GM12878 (cell line): ENCODE data around the gene MAST3. TPM values are rescaled to one million over a fixed set of nuclear protein-coding genes. Genes with fewer than 3 reads are reported as not detected.

Experiments
- ATAC-seq: fragments of 200-7000 bp; cut with Tn5 transposase; 3 replicates; pipeline ENCODE4 v1.9.1; 2020; ENCODE audit warnings: mild to moderate bottlenecking, moderate library complexity
- BruUV-seq: library from RNA; stranded (reverse); fragments of 400-500 nt; replicated peaks from 2 replicates; lab custom pipeline; 2021; lab: Mats Ljungman, UMichigan
- CTCF ChIA-PET: fragments of 300-600 bp; sonication (Branson Sonifier 250); formaldehyde crosslinking; extraction: SDS; loops from one replicate; lab custom pipeline; 2021; ENCODE audit warnings: inconsistent platforms; lab: Yijun Ruan, JAX
- POLR2A ChIA-PET: fragments of 350-600 bp; formaldehyde crosslinking; extraction: SDS; loops from one replicate; lab custom pipeline; 2021; ENCODE audit warnings: inconsistent platforms; lab: Charles Lee
- RAD21 ChIA-PET: fragments of 300-600 bp; sonication (Branson Sonifier 250); formaldehyde crosslinking; loops from one replicate; lab custom pipeline; 2023; ENCODE audit warnings: antibody characterized with exemption; ENCODE audit not compliant: unreplicated experiment; lab: Charles Lee
- SMC1A ChIA-PET: fragments of 300-600 bp; sonication (Branson Sonifier 250); formaldehyde crosslinking; loops from one replicate; lab custom pipeline; 2023; ENCODE audit not compliant: unreplicated experiment, uncharacterized antibody; lab: Charles Lee
- DNase-seq: peaks from one replicate; pipeline ENCODE4 v3.0.0-alpha.2; 2011; ENCODE audit warnings: low read depth, low spot score
- FAIRE-seq: peaks from 3 replicates; lab custom pipeline; 2011; peaks lifted over from hg19 to GRCh38; lab: Jason Lieb, UNC
- H2AFZ ChIP-seq: 2 replicates; pipeline ENCODE4 v1.6.0; 2011; ENCODE audit warnings: low read depth, low read length, control low read depth; ENCODE audit not compliant: control insufficient read depth
- H3K27ac ChIP-seq: 2 replicates; pipeline ENCODE4 v1.5.1; 2011; ENCODE audit warnings: control low read depth; ENCODE audit not compliant: control insufficient read depth, insufficient read depth
- H3K27me3 ChIP-seq, 2 experiments: replicated peaks in 1 of 2; 2 replicates each; pipeline versions ENCODE4 v1.6.0 to v1.6.1; 2011; ENCODE audit warnings: low read length in 1 of 2; ENCODE audit not compliant: control insufficient read depth in 2 of 2, insufficient read depth in 2 of 2
- H3K36me3 ChIP-seq, 2 experiments: 2 replicates each; pipeline ENCODE4 v1.5.1; 2011; ENCODE audit warnings: low read length in 1 of 2; ENCODE audit not compliant: control insufficient read depth in 2 of 2, insufficient read depth in 2 of 2
- H3K4me1 ChIP-seq: 2 replicates; pipeline ENCODE4 v1.6.1; 2011; ENCODE audit warnings: mild to moderate bottlenecking, low read length, moderate library complexity, mixed read lengths; ENCODE audit not compliant: control insufficient read depth, insufficient read depth
- H3K4me2 ChIP-seq: 2 replicates; pipeline ENCODE4 v1.6.0; 2011; ENCODE audit warnings: control low read depth; ENCODE audit not compliant: control insufficient read depth, insufficient read depth
- H3K4me3 ChIP-seq: fragments of 200-600 bp; sonication (generic); 2 replicates; pipeline ENCODE4 v1.5.1; 2016
- H3K79me2 ChIP-seq: 2 replicates; pipeline ENCODE4 v1.6.0; 2011; ENCODE audit warnings: low read length; ENCODE audit not compliant: control insufficient read depth, insufficient read depth
- H3K9ac ChIP-seq: 2 replicates; pipeline ENCODE4 v1.8.0; 2011; ENCODE audit warnings: low read length, control low read depth, mixed read lengths; ENCODE audit not compliant: control insufficient read depth, insufficient read depth
- H3K9me3 ChIP-seq: replicated peaks from 3 replicates; pipeline ENCODE4 v1.5.1; 2011; ENCODE audit warnings: mild to moderate bottlenecking, low read length; ENCODE audit not compliant: control insufficient read depth, insufficient read depth
- H4K20me1 ChIP-seq: 2 replicates; pipeline ENCODE4 v1.6.0; 2011; ENCODE audit not compliant: control insufficient read depth, insufficient read depth
- MYC ChIP-seq: IDR thresholded peaks from 2 replicates; pipeline ENCODE4 v1.6.1; 2011; ENCODE audit warnings: mild to moderate bottlenecking, low read length, moderate library complexity, inconsistent platforms; ENCODE audit not compliant: insufficient read depth, insufficient replicate concordance, insufficient read length, severe bottlenecking
- NR2F1 ChIP-seq: fragments of 450-650 bp; conservative IDR thresholded peaks from 2 replicates; pipeline ENCODE4 v1.6.1; 2017; ENCODE audit warnings: mild to moderate bottlenecking
- TCF12 ChIP-seq: IDR thresholded peaks from 2 replicates; pipeline ENCODE4 v1.6.1; 2011; ENCODE audit warnings: low read depth, mild to moderate bottlenecking, low read length
- WGBS: methylation state at CpG from one replicate; pipeline ENCODE4 v1.1.6; 2016; ENCODE audit warnings: low lambda C conversion rate; ENCODE audit not compliant: insufficient replicate concordance, insufficient coverage; ENCODE audit errors: missing lambda C conversion rate; 5-methylcytosine and 5-hydroxymethylcytosine counted together
- in situ Hi-C: fragments of 300-500 bp; cut with MboI; formaldehyde crosslinking; loops from 9 replicates; pipeline ENCODE4 v1.14.3; 2018; ENCODE audit warnings: mixed read lengths
- intact Hi-C: fragments of 100-400 bp; cut with micrococcal nuclease; formaldehyde crosslinking; loops from one replicate; pipeline ENCODE4 v1.14.2; 2022; ENCODE audit not compliant: unreplicated experiment
- polyA plus RNA-seq, 11 experiments: library from polyadenylated mRNA; depleted of rRNA in 4 of 11; unstranded in 6 of 11; stranded (reverse) in 5 of 11; fragments of >200 nt; fragmentation: Nextera tagmentation in 4 of 11; fragmentation: Illumina TruSeq in 1 of 11; extraction: Ambion mirVana in 4 of 11; extraction: Trizol in 1 of 11; gene quantifications; 1 replicate in 1 of 11; 2 replicates in 10 of 11; pipeline versions ENCODE4 v1.2.1 to v1.2.3, GENCODE V29; 2011 to 2016; ENCODE audit warnings: inconsistent platforms in 2 of 11, missing spikeins in 2 of 11, low read depth in 1 of 11
- small RNA-seq: library from RNA; depleted of rRNA; stranded (forward); fragments of <200 nt; gene quantifications from one replicate; pipeline ENCODE3, GENCODE V24; 2014
- total RNA-seq, 4 experiments: library from RNA; depleted of rRNA in 3 of 4; stranded (reverse); fragments of >200 nt in 3 of 4; fragmentation: Illumina TruSeq in 1 of 4; extraction: Trizol in 1 of 4; gene quantifications; 2 replicates each; pipeline versions ENCODE4 v1.2.1 to v1.2.3, GENCODE V29; 2013 to 2021

MAST3 gene
- total and polyA plus RNA-seq, 10 of the 15 experiments (the other 5 are each of a cell fraction or from before 2014, with no cell fraction given): 3.0 to 22.2 (median 7.5) TPM

GRCh38 chr19:18198374-18198773 is 100.8 kb downstream of the MAST3 start:
- no peak overlapping the region for H2AFZ ChIP-seq
- FAIRE-seq: no peak
- H3K4me3 ChIP-seq: no peak overlapping the region
- H3K36me3 ChIP-seq: peaks cover 5 to 20% of the 10 kb centered on the region in 2 experiments; a peak in 3 of 4 replicates
- WGBS: 79% methylated on average over 6 of the region's 6 CpGs
- ATAC-seq: no peak
- TF ChIP-seq NR2F1 (no peak), MYC (no peak), TCF12 (no peak)
- TF ChIP-seq, all 136 proteins: peak for 0
- ChIA-PET POLR2A (interaction anchor here (0.6 to 0.7 kb wide), 2 partner anchors 18 to 90 kb away, joined by 3 read pairs; no protein-coding TSS in a partner anchor), CTCF (no interaction called here), RAD21 (no interaction called here), SMC1A (interaction anchor here (1.0 kb wide), 1 partner anchor 22 kb away, joined by 3 read pairs; no protein-coding TSS in a partner anchor)
- H3K27ac ChIP-seq: no peak overlapping the region
- intact Hi-C loops: no loop called here
- H4K20me1 ChIP-seq: no peaks in the 10 kb centered on the region
- no TSS peak for BruUV-seq
- peaks cover 13% of the 10 kb centered on the region for H3K79me2 ChIP-seq
- H3K4me1 ChIP-seq: peaks cover 8% of the 10 kb centered on the region
- H3K9me3 ChIP-seq: no peaks in the 10 kb centered on the region
- in situ Hi-C loops: no loop called here
- H3K4me2 ChIP-seq: no peak overlapping the region
- DNase-seq: no peak
- H3K9ac ChIP-seq: no peak overlapping the region
- H3K27me3 ChIP-seq: no peaks in the 10 kb centered on the region

Small RNAs within 50 kb of the gene (small RNA-seq; reads per million reads assigned to genes)
- gene IFI30: 0.62 reads per million, percentile 15 among the genes with 10 or more reads in this experiment

Other genes starting within 250 kb of the MAST3 start
Only the 7 nearest of the 16 such genes appear.
- gene ARRDC2, start 89.6 kb upstream of the MAST3 start, total RNA-seq (2014; rRNA removed): 6.8 and 8.8 TPM in 2 replicates
- gene ARRDC2, start 89.6 kb upstream of the MAST3 start, total RNA-seq (2014; rRNA removed; fragmentation: Illumina TruSeq; extraction: Trizol): 5.5 TPM in 2 replicates
- gene ARRDC2, start 89.6 kb upstream of the MAST3 start, total RNA-seq (2021): 9.3 and 10.1 TPM in 2 replicates
- 4.4 and 5.2 TPM in 2 replicates for gene ARRDC2, start 89.6 kb upstream of the MAST3 start, polyA plus RNA-seq (2011; rRNA removed)
- gene ARRDC2, start 89.6 kb upstream of the MAST3 start, polyA plus RNA-seq (2014; fragmentation: Illumina TruSeq; extraction: Trizol): 4.3 and 4.7 TPM in 2 replicates
- gene ARRDC2, start 89.6 kb upstream of the MAST3 start, polyA plus RNA-seq (2014; fragmentation: Nextera tagmentation; extraction: Ambion mirVana): 1 to 10 TPM in 1 of 2 experiments, under 1 TPM in 1; 0.48 to 1.1 TPM
- 9.6 and 11.1 TPM in 2 replicates for gene ARRDC2, start 89.6 kb upstream of the MAST3 start, polyA plus RNA-seq (2014; rRNA removed)
- 1 to 10 TPM; 1.1 to 2.7 TPM for gene ARRDC2, start 89.6 kb upstream of the MAST3 start, polyA plus RNA-seq (2016; fragmentation: Nextera tagmentation; extraction: Ambion mirVana)
- gene IL12RB1, start 10.8 kb upstream of the MAST3 start, total RNA-seq (2014; rRNA removed): 26.9 and 28.9 TPM in 2 replicates
- gene IL12RB1, start 10.8 kb upstream of the MAST3 start, total RNA-seq (2014; rRNA removed; fragmentation: Illumina TruSeq; extraction: Trizol): 15.5 and 16.1 TPM in 2 replicates
- 28.1 and 29.9 TPM in 2 replicates for gene IL12RB1, start 10.8 kb upstream of the MAST3 start, total RNA-seq (2021)
- 5.5 and 10.8 TPM in 2 replicates for gene IL12RB1, start 10.8 kb upstream of the MAST3 start, polyA plus RNA-seq (2011; rRNA removed)
- 6.8 and 14.0 TPM in 2 replicates for gene IL12RB1, start 10.8 kb upstream of the MAST3 start, polyA plus RNA-seq (2014; fragmentation: Illumina TruSeq; extraction: Trizol)
- gene IL12RB1, start 10.8 kb upstream of the MAST3 start, polyA plus RNA-seq (2014; fragmentation: Nextera tagmentation; extraction: Ambion mirVana): 1 to 10 TPM; 2.8 to 7.1 TPM
- 26.9 and 30.3 TPM in 2 replicates for gene IL12RB1, start 10.8 kb upstream of the MAST3 start, polyA plus RNA-seq (2014; rRNA removed)
- gene IL12RB1, start 10.8 kb upstream of the MAST3 start, polyA plus RNA-seq (2016; fragmentation: Nextera tagmentation; extraction: Ambion mirVana): 10 to 100 TPM; 19.2 to 21.0 TPM
- 6.3 and 8.0 TPM in 2 replicates for gene PIK3R2, start 55.4 kb downstream of the MAST3 start, total RNA-seq (2014; rRNA removed)
- gene PIK3R2, start 55.4 kb downstream of the MAST3 start, total RNA-seq (2014; rRNA removed; fragmentation: Illumina TruSeq; extraction: Trizol): 1.9 and 3.9 TPM in 2 replicates
- gene PIK3R2, start 55.4 kb downstream of the MAST3 start, total RNA-seq (2021): 22.6 and 23.3 TPM in 2 replicates
- gene PIK3R2, start 55.4 kb downstream of the MAST3 start, polyA plus RNA-seq (2011; rRNA removed): 2.9 and 6.4 TPM in 2 replicates
- gene PIK3R2, start 55.4 kb downstream of the MAST3 start, polyA plus RNA-seq (2014; fragmentation: Illumina TruSeq; extraction: Trizol): 0.73 and 3.4 TPM in 2 replicates
- gene PIK3R2, start 55.4 kb downstream of the MAST3 start, polyA plus RNA-seq (2014; fragmentation: Nextera tagmentation; extraction: Ambion mirVana): under 1 TPM; 0.26 to 0.75 TPM
- gene PIK3R2, start 55.4 kb downstream of the MAST3 start, polyA plus RNA-seq (2014; rRNA removed): 5.2 and 5.8 TPM in 2 replicates
- 1 to 10 TPM; 1.1 TPM for gene PIK3R2, start 55.4 kb downstream of the MAST3 start, polyA plus RNA-seq (2016; fragmentation: Nextera tagmentation; extraction: Ambion mirVana)
- 747 and 845 TPM in 2 replicates for gene IFI30, start 76.0 kb downstream of the MAST3 start, total RNA-seq (2014; rRNA removed)
- 221 and 225 TPM in 2 replicates for gene IFI30, start 76.0 kb downstream of the MAST3 start, total RNA-seq (2014; rRNA removed; fragmentation: Illumina TruSeq; extraction: Trizol)
- 301 and 314 TPM in 2 replicates for gene IFI30, start 76.0 kb downstream of the MAST3 start, total RNA-seq (2021)
- 232 and 365 TPM in 2 replicates for gene IFI30, start 76.0 kb downstream of the MAST3 start, polyA plus RNA-seq (2011; rRNA removed)
- 147 and 257 TPM in 2 replicates for gene IFI30, start 76.0 kb downstream of the MAST3 start, polyA plus RNA-seq (2014; fragmentation: Illumina TruSeq; extraction: Trizol)
- gene IFI30, start 76.0 kb downstream of the MAST3 start, polyA plus RNA-seq (2014; fragmentation: Nextera tagmentation; extraction: Ambion mirVana): 1,000 to 10,000 TPM; 1,054 to 1,112 TPM
- 492 and 678 TPM in 2 replicates for gene IFI30, start 76.0 kb downstream of the MAST3 start, polyA plus RNA-seq (2014; rRNA removed)
- gene IFI30, start 76.0 kb downstream of the MAST3 start, polyA plus RNA-seq (2016; fragmentation: Nextera tagmentation; extraction: Ambion mirVana): 100 to 1,000 TPM; 445 to 456 TPM
- 26.7 and 32.0 TPM in 2 replicates for gene MPV17L2, start 95.4 kb downstream of the MAST3 start, total RNA-seq (2014; rRNA removed)
- gene MPV17L2, start 95.4 kb downstream of the MAST3 start, total RNA-seq (2014; rRNA removed; fragmentation: Illumina TruSeq; extraction: Trizol): 13.6 and 15.4 TPM in 2 replicates
- 17.9 and 19.9 TPM in 2 replicates for gene MPV17L2, start 95.4 kb downstream of the MAST3 start, total RNA-seq (2021)
- gene MPV17L2, start 95.4 kb downstream of the MAST3 start, polyA plus RNA-seq (2011; rRNA removed): 7.1 and 17.1 TPM in 2 replicates
- 10.4 and 25.9 TPM in 2 replicates for gene MPV17L2, start 95.4 kb downstream of the MAST3 start, polyA plus RNA-seq (2014; fragmentation: Illumina TruSeq; extraction: Trizol)
- 1 to 10 TPM; 5.1 to 7.7 TPM for gene MPV17L2, start 95.4 kb downstream of the MAST3 start, polyA plus RNA-seq (2014; fragmentation: Nextera tagmentation; extraction: Ambion mirVana)
- 39.4 and 44.5 TPM in 2 replicates for gene MPV17L2, start 95.4 kb downstream of the MAST3 start, polyA plus RNA-seq (2014; rRNA removed)
- 10 to 100 TPM; 46.2 to 57.2 TPM for gene MPV17L2, start 95.4 kb downstream of the MAST3 start, polyA plus RNA-seq (2016; fragmentation: Nextera tagmentation; extraction: Ambion mirVana)
- 0.98 and 1.2 TPM in 2 replicates for gene RAB3A, start 106.3 kb downstream of the MAST3 start, total RNA-seq (2014; rRNA removed)
- 0.51 and 0.67 TPM in 2 replicates for gene RAB3A, start 106.3 kb downstream of the MAST3 start, total RNA-seq (2014; rRNA removed; fragmentation: Illumina TruSeq; extraction: Trizol)
- 2.9 and 3.5 TPM in 2 replicates for gene RAB3A, start 106.3 kb downstream of the MAST3 start, total RNA-seq (2021)
- 1.3 and 2.8 TPM in 2 replicates for gene RAB3A, start 106.3 kb downstream of the MAST3 start, polyA plus RNA-seq (2011; rRNA removed)
- gene RAB3A, start 106.3 kb downstream of the MAST3 start, polyA plus RNA-seq (2014; fragmentation: Illumina TruSeq; extraction: Trizol): 0.54 and 1.1 TPM in 2 replicates
- gene RAB3A, start 106.3 kb downstream of the MAST3 start, polyA plus RNA-seq (2014; fragmentation: Nextera tagmentation; extraction: Ambion mirVana): under 1 TPM in 1 of 2 experiments, not detected in 1; 0.07 TPM
- 1.0 and 2.5 TPM in 2 replicates for gene RAB3A, start 106.3 kb downstream of the MAST3 start, polyA plus RNA-seq (2014; rRNA removed)
- 1 to 10 TPM; 1.6 to 2.0 TPM for gene RAB3A, start 106.3 kb downstream of the MAST3 start, polyA plus RNA-seq (2016; fragmentation: Nextera tagmentation; extraction: Ambion mirVana)
- 0.28 and 1.1 TPM in 2 replicates for gene PDE4C, start 128.7 kb downstream of the MAST3 start, total RNA-seq (2014; rRNA removed)
- 0.14 and 0.40 TPM in 2 replicates for gene PDE4C, start 128.7 kb downstream of the MAST3 start, total RNA-seq (2014; rRNA removed; fragmentation: Illumina TruSeq; extraction: Trizol)
- gene PDE4C, start 128.7 kb downstream of the MAST3 start, total RNA-seq (2021): 0.27 and 0.67 TPM in 2 replicates
- gene PDE4C, start 128.7 kb downstream of the MAST3 start, polyA plus RNA-seq (2011; rRNA removed): 0.19 and 0.43 TPM in 2 replicates
- 0.15 TPM in 1 of 2 replicates, not detected in the other for gene PDE4C, start 128.7 kb downstream of the MAST3 start, polyA plus RNA-seq (2014; fragmentation: Illumina TruSeq; extraction: Trizol)
- under 1 TPM; 0.08 to 0.13 TPM for gene PDE4C, start 128.7 kb downstream of the MAST3 start, polyA plus RNA-seq (2014; fragmentation: Nextera tagmentation; extraction: Ambion mirVana)
- gene PDE4C, start 128.7 kb downstream of the MAST3 start, polyA plus RNA-seq (2014; rRNA removed): 0.27 and 0.73 TPM in 2 replicates
- under 1 TPM; 0.13 to 0.47 TPM for gene PDE4C, start 128.7 kb downstream of the MAST3 start, polyA plus RNA-seq (2016; fragmentation: Nextera tagmentation; extraction: Ambion mirVana)